IPS-15b (cell line): ENCODE measurements around the gene SH3BP5.
"Not testable (repeated sequence)": the region's sequence is repeated elsewhere in the genome, so short reads cannot be mapped to it uniquely, and the experiment has no call there.

Experiments
- H3K27me3 ChIP-seq: one replicate; pipeline ENCODE4 v1.6.1; 2013; ENCODE audit warnings: low read length; ENCODE audit not compliant: control insufficient read depth, insufficient read depth
- H3K36me3 ChIP-seq: one replicate; pipeline ENCODE4 v1.6.1; 2013; ENCODE audit warnings: low read length; ENCODE audit not compliant: control insufficient read depth, insufficient read depth
- H3K4me1 ChIP-seq: one replicate; pipeline ENCODE4 v1.6.1; 2013; ENCODE audit warnings: mild to moderate bottlenecking, low read length; ENCODE audit not compliant: control insufficient read depth, insufficient read depth
- H3K4me3 ChIP-seq: one replicate; pipeline ENCODE4 v1.5.1; 2013; ENCODE audit warnings: low read depth, low read length
- H3K9ac ChIP-seq: one replicate; pipeline ENCODE4 v1.6.1; 2013; ENCODE audit warnings: low read depth, mild to moderate bottlenecking, low read length
- H3K9me3 ChIP-seq: one replicate; pipeline ENCODE4 v1.6.1; 2013; ENCODE audit warnings: mild to moderate bottlenecking, low read length; ENCODE audit not compliant: control insufficient read depth, insufficient read depth

Gene SH3BP5

GRCh38 chr3:15332405-15333098, at the start of gene SH3BP5:
TSS of gene SH3BP5 (minus strand) at chr3:15332586. CDS start at chr3:15332408, 178 bp downstream.
- H3K27me3 ChIP-seq: peaks cover 25% of the 10 kb centered on the region
- H3K9me3 ChIP-seq: no peaks in the 10 kb centered on the region
- H3K36me3 ChIP-seq: no peaks in the 10 kb centered on the region
- H3K9ac ChIP-seq: peak within 1 kb of the TSS; percentile 19
- H3K4me1 ChIP-seq: peaks cover 6% of the 10 kb centered on the region
- H3K4me3 ChIP-seq: peak within 1 kb of the TSS; percentile 88

- Histone ChIP-seq H3K4me1 (no peaks in the 10 kb centered on the region), H3K4me3 (no peak overlapping the region), H3K36me3 (no peaks in the 10 kb centered on the region), H3K27me3 (no peaks in the 10 kb centered on the region), H3K9ac (no peak overlapping the region), H3K9me3 (peaks cover 2% of the 10 kb centered on the region)
Observed at GRCh38 chr3:15380980-15381890, 48.8 kb upstream of the SH3BP5 start.

- Histone ChIP-seq H3K36me3 (no peaks in the 10 kb centered on the region), H3K9me3 (no peaks in the 10 kb centered on the region), H3K27me3 (no peaks in the 10 kb centered on the region), H3K4me1 (no peaks in the 10 kb centered on the region), H3K9ac (no peak overlapping the region), H3K4me3 (peak overlapping the region; percentile 9)
Observed at GRCh38 chr3:15377961-15378791, 45.8 kb upstream of the SH3BP5 start.

GRCh38 chr3:15375461-15376000, 43.1 kb upstream of the SH3BP5 start:
- Histone ChIP-seq H3K36me3 (no peaks in the 10 kb centered on the region), H3K4me3 (no peak overlapping the region), H3K9ac (no peak overlapping the region), H3K27me3 (no peaks in the 10 kb centered on the region), H3K9me3 (no peaks in the 10 kb centered on the region), H3K4me1 (no peaks in the 10 kb centered on the region)

- Histone ChIP-seq H3K27me3 (no peaks in the 10 kb centered on the region), H3K9ac (no peak overlapping the region), H3K4me3 (no peak overlapping the region), H3K9me3 (no peaks in the 10 kb centered on the region), H3K36me3 (no peaks in the 10 kb centered on the region), H3K4me1 (no peaks in the 10 kb centered on the region)
Observed at GRCh38 chr3:15372918-15373317, 40.5 kb upstream of the SH3BP5 start.

GRCh38 chr3:15368561-15369135, 36.3 kb upstream of the SH3BP5 start:
- H3K27me3 ChIP-seq: no peaks in the 10 kb centered on the region
- H3K4me1 ChIP-seq: no peaks in the 10 kb centered on the region
- no peak overlapping the region for H3K4me3 ChIP-seq
- no peak overlapping the region for H3K9ac ChIP-seq
- no peaks in the 10 kb centered on the region for H3K36me3 ChIP-seq
- H3K9me3 ChIP-seq: no peaks in the 10 kb centered on the region

- H3K4me3 ChIP-seq: no peak overlapping the region
- no peak overlapping the region for H3K9ac ChIP-seq
- H3K27me3 ChIP-seq: no peaks in the 10 kb centered on the region
- no peaks in the 10 kb centered on the region for H3K9me3 ChIP-seq
- H3K4me1 ChIP-seq: no peaks in the 10 kb centered on the region
- H3K36me3 ChIP-seq: no peaks in the 10 kb centered on the region
Observed at GRCh38 chr3:15367059-15367458, 34.7 kb upstream of the SH3BP5 start.

GRCh38 chr3:15364078-15364477, 31.7 kb upstream of the SH3BP5 start:
- H3K9ac ChIP-seq, H3K4me3 ChIP-seq, H3K36me3 ChIP-seq, H3K27me3 ChIP-seq, H3K4me1 ChIP-seq, H3K9me3 ChIP-seq: not testable (repeated sequence)

- Histone ChIP-seq H3K4me1 (peaks cover 9% of the 10 kb centered on the region), H3K9me3 (no peaks in the 10 kb centered on the region), H3K36me3 (no peaks in the 10 kb centered on the region), H3K27me3 (no peaks in the 10 kb centered on the region), H3K4me3 (no peak overlapping the region), H3K9ac (no peak overlapping the region)
Observed at GRCh38 chr3:15361494-15362214, 29.3 kb upstream of the SH3BP5 start.

- Histone ChIP-seq H3K4me1 (peaks cover 15% of the 10 kb centered on the region), H3K9me3 (no peaks in the 10 kb centered on the region), H3K4me3 (no peak overlapping the region), H3K9ac (no peak overlapping the region), H3K36me3 (no peaks in the 10 kb centered on the region), H3K27me3 (no peaks in the 10 kb centered on the region)
Observed at GRCh38 chr3:15360788-15361493, 28.6 kb upstream of the SH3BP5 start.
